Central memory CD8-positive, alpha-beta T cell (primary cell): ENCODE results near the gene ROBO4.

ENCODE experiments used
- ATAC-seq: fragments of 150-1000 bp; cut with Tn5 transposase; replicated peaks from 2 replicates; pipeline ENCODE4 v1.10.0; 2022; ENCODE audit warnings: mild to moderate bottlenecking, moderate FRiP score, moderate number of reproducible peaks; ENCODE audit not compliant: poor library complexity, severe bottlenecking; ENCODE audit errors: extremely low read depth
- DNase-seq, 2 donors: peaks; one replicate each; pipeline ENCODE4 v3.0.0; 2021; ENCODE audit warnings: low spot score in 2 of 2
- H3K27ac Mint-ChIP-seq: one replicate; pipeline ENCODE4 v1.8.0; 2022; ENCODE audit warnings: low read depth, mild to moderate bottlenecking, moderate library complexity, mixed read lengths
- H3K27me3 Mint-ChIP-seq: one replicate; pipeline ENCODE4 v1.8.0; 2022; ENCODE audit warnings: mixed read lengths
- H3K36me3 Mint-ChIP-seq: one replicate; pipeline ENCODE4 v1.8.0; 2022; ENCODE audit warnings: mild to moderate bottlenecking, moderate library complexity, mixed read lengths; ENCODE audit not compliant: insufficient read depth
- H3K4me1 Mint-ChIP-seq: one replicate; pipeline ENCODE4 v1.8.0; 2022; ENCODE audit warnings: mixed read lengths
- H3K4me3 Mint-ChIP-seq: one replicate; pipeline ENCODE4 v1.8.0; 2022; ENCODE audit warnings: mild to moderate bottlenecking, moderate library complexity, mixed read lengths
- H3K9me3 Mint-ChIP-seq: one replicate; pipeline ENCODE4 v1.8.0; 2022; ENCODE audit warnings: mixed read lengths

The ROBO4 gene

DNA sequence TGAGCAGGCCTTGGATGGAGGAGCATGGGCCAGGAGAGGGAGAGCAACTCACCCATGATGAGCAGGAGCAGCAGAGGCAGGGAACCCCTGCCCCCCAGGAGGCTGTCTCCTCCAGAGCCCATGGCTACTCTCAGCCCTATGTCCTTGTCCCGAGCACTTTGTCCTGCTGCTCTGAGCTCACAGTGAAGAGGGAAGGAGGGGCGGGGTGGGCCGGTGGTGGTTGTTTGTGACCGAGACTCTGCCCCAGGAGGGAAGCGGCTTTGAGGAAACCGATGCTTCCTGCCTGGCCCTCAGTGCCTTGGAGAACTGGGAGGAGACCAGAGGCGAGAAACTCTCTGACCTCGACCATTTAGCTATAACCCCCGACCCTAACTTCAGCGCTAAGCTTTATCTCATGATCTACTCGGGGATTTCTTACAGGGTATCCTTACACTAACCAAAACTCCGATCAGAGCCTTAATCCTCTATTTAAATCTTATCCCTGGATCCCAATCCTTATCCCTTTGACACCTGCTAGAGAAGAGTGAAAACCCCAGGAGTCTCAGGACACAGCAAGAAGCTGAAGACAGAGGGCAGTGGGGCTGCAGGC lies at the start of gene ROBO4:
Gene ROBO4, minus strand, starts transcription at position 192 of the 589 bp plus-strand sequence. Its CDS starts 70 bp downstream, at position 122.
- ATAC-seq (no peak), DNase-seq (no peak)
- Mint-ChIP-seq H3K36me3 (no peaks in the 10 kb centered on the region), H3K27ac (no peak within 1 kb of the TSS), H3K4me1 (no peaks in the 10 kb centered on the region), H3K9me3 (no peaks in the 10 kb centered on the region), H3K4me3 (no peak within 1 kb of the TSS), H3K27me3 (peaks cover 26% of the 10 kb centered on the region)

DNA sequence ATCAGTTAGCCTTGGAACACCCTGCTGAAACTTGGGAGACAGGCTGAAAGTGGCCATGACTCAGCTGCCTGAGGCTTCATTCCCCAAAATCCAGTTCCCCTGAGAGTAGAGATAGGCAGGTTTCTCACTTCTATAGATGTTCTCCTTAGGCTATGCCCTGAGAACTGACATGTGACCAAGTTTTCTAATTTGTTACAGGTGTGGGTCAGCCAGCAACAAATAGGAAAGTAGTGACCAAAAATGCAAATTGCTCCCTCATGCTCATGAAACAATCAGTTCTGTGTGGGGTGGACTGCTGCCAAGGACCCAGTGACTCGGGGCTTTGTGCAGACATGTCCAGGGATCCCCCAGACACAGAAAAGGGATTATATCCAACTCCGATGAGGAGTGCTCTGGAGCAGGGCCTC lies 49.1 kb upstream of the ROBO4 start:
- DNase-seq, result no peak
- Mint-ChIP-seq H3K27me3 (no peaks in the 10 kb centered on the region), H3K27ac (no peak overlapping the region), H3K36me3 (no peaks in the 10 kb centered on the region), H3K4me1 (peaks cover 12% of the 10 kb centered on the region), H3K4me3 (no peak overlapping the region), H3K9me3 (peaks cover 9% of the 10 kb centered on the region)
- no peak for ATAC-seq

DNA sequence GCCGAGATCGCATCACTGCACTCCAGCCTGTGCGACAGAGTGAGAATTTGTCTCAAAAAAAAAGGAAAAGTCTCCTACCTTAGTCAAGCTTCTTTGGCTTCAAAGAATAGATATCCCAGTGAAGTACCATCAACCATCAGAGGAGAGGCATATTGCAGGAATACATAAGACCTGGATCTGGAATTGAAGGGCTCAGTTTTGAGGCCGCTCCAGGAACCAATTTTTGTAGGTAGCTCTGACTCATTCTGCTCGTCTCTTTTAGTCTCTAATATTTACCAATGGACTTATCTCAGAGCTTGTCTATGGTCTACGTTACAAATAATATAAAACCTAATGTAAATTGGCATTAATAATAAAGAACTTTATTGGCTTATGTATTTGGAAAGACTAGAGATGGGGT lies 48.2 kb upstream of the ROBO4 start:
- DNase-seq, result no peak
- no peaks in the 10 kb centered on the region for H3K27me3 Mint-ChIP-seq
- no peak overlapping the region for H3K27ac Mint-ChIP-seq
- no peak for ATAC-seq
- H3K4me3 Mint-ChIP-seq, result no peak overlapping the region
- no peaks in the 10 kb centered on the region for H3K36me3 Mint-ChIP-seq
- peaks cover 9% of the 10 kb centered on the region for H3K9me3 Mint-ChIP-seq
- H3K4me1 Mint-ChIP-seq, result peaks cover 12% of the 10 kb centered on the region

DNA sequence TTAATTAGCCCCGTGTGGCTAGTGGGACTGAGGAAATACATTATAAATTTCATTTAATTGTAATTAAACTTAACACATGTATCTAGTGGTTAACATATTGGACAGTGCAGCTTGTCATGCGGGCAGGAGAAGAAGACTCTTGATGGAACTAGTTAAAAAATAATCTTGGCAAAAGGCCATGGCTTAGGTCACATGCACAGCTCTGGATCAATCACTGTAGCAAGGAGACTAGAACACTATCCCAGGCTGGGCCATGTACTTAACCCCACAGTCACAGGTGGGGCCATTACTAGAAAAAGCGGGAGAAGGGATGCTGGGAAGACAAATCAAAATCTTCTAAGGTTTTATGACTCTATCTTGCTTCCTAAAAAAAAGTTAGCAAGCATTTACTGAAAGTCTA lies 46.9 kb upstream of the ROBO4 start:
- H3K9me3 Mint-ChIP-seq, result peaks cover 9% of the 10 kb centered on the region
- DNase-seq (no peak), ATAC-seq (no peak)
- H3K27ac Mint-ChIP-seq, result no peak overlapping the region
- peaks cover 12% of the 10 kb centered on the region for H3K4me1 Mint-ChIP-seq
- no peaks in the 10 kb centered on the region for H3K36me3 Mint-ChIP-seq
- H3K27me3 Mint-ChIP-seq, result no peaks in the 10 kb centered on the region
- H3K4me3 Mint-ChIP-seq, result no peak overlapping the region

DNA sequence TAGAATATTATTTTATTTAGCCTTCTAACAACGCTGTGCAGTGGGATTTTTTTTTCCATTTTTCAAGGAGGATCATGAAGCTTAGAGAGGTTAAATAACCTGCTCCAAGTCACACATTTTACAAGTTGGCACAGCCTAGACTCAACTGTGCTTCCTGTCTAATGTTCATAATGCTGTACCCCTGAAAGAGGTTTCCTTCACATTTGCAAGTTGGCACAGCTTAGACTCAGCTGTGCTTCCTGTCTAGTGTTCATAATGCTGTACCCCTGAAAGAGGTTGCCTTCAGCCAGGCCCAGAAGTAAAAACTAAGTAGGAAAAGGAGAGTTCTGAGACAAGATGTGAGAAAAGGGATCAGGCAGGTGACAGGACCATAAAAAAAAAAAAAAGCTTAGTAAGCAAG lies 46.1 kb upstream of the ROBO4 start:
- Mint-ChIP-seq H3K36me3 (no peaks in the 10 kb centered on the region), H3K4me3 (no peak overlapping the region), H3K9me3 (peaks cover 7% of the 10 kb centered on the region), H3K4me1 (peaks cover 10% of the 10 kb centered on the region), H3K27me3 (no peaks in the 10 kb centered on the region), H3K27ac (peak overlapping the region; percentile 21)
- ATAC-seq, result peak; percentile 76
- DNase-seq, result no peak

DNA sequence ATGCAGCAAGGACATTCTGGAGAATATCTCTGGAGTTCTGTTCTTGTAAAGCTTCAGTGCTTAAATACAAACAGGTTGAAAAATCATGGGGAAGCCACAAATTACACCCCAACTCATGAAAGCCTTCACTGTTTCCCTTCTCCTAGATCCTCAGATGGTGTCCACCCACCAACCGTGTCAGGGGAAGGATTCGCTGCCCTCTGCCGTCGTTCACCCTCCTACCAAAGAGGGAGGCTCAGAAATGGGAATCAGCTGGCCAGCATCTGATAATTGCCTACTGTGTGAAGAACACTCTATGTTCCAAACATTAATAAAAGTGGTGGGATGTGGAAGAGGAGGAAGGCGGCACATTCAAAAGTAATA lies 45.6 kb upstream of the ROBO4 start:
- H3K4me3 Mint-ChIP-seq, result no peak overlapping the region
- DNase-seq (no peak), ATAC-seq (no peak)
- H3K27me3 Mint-ChIP-seq, result no peaks in the 10 kb centered on the region
- peak overlapping the region; percentile 21 for H3K27ac Mint-ChIP-seq
- peaks cover 6% of the 10 kb centered on the region for H3K4me1 Mint-ChIP-seq
- H3K36me3 Mint-ChIP-seq, result no peaks in the 10 kb centered on the region
- peaks cover 2% of the 10 kb centered on the region for H3K9me3 Mint-ChIP-seq

DNA sequence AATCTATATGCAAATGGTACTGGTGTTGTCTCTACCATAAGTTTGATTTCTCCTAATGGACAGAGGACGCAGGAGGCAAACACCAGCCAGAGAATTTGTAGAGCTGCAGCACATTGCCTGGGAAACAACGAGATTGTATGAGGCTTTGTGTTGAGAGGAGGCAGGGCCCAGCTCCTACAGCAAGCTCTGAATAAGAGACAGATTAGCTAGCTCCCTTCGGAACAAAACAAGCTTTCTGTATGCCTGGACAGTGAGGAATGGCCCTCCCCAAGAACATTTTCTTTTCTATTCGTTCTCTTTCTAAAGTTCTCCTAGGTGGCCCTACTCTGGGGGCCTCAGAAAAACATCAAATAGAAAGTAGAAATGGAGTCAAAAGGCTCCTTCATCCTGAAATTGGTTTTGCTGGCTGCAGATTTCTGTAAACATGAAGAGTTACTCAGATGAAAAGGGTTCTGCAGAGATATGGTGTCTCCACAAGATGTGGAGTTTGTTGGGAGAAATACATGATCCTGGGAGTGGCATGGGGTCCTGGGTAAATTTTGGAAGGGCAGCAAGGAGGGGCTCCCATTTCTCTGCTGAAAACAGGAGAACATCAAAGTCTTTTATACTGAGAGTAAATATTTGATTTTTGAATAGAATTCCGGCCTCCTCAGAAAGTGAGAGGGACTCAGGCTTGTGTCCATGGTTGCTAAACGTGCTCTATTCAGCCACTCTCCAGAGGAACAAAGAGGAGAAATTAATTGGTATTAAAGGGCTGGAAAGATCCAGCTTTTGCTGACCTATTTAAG lies 45.0 kb upstream of the ROBO4 start:
- Mint-ChIP-seq H3K4me1 (peaks cover 6% of the 10 kb centered on the region), H3K27ac (peak overlapping the region; percentile 21), H3K9me3 (no peaks in the 10 kb centered on the region), H3K27me3 (no peaks in the 10 kb centered on the region), H3K36me3 (no peaks in the 10 kb centered on the region), H3K4me3 (no peak overlapping the region)
- DNase-seq (no peak), ATAC-seq (no peak)

DNA sequence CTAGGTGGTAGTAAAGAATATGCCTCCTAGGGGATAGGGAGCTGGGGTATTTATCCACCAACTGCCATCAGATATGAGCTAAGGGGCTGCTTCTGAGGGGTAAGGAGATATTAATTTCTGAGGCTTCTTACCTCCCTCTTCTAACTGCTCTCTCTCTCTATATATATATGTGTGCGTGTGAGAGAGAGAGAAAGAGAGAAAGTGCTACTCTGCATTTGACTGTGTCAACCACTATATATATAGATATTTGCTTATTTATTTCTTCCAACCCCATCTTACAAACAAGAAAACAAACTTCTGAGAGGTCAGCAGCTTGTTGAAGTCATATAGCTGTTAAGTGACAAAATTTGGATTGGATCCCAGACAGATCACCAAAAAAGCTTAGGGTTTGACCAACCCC lies 44.0 kb upstream of the ROBO4 start:
- peaks cover 6% of the 10 kb centered on the region for H3K4me1 Mint-ChIP-seq

DNA sequence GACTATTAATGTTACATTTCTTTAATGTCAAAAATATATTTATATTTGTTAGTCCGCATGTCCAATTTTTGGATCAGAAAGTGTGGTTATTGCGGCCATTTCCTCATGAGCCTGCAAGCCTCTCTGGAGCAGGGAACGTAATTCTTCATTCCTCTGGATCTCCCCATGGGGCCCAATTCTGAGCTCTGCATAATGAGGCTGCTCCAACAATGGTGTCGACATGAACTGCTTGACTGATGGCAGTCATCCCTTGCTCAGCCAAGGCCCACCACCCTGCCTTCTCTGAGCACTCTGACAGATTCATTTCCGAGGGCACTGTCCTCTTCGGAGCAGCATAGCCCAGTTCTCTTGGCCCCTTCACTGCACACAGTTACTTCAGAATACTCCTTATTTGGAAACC lies 41.3 kb upstream of the ROBO4 start:
- H3K27me3 Mint-ChIP-seq, result no peaks in the 10 kb centered on the region
- DNase-seq (no peak), ATAC-seq (no peak)
- H3K4me3 Mint-ChIP-seq, result no peak overlapping the region
- H3K9me3 Mint-ChIP-seq, result no peaks in the 10 kb centered on the region
- H3K36me3 Mint-ChIP-seq, result no peaks in the 10 kb centered on the region
- H3K4me1 Mint-ChIP-seq, result peaks cover 4% of the 10 kb centered on the region
- H3K27ac Mint-ChIP-seq, result no peak overlapping the region

More for the DNA sequence above, 44.0 kb upstream of the ROBO4 start:
- no peaks in the 10 kb centered on the region for H3K36me3 Mint-ChIP-seq
- H3K27me3 Mint-ChIP-seq, result no peaks in the 10 kb centered on the region
- no peak overlapping the region for H3K27ac Mint-ChIP-seq
- H3K9me3 Mint-ChIP-seq, result no peaks in the 10 kb centered on the region
- H3K4me3 Mint-ChIP-seq, result no peak overlapping the region
- no peak for ATAC-seq
- DNase-seq, result no peak

DNA sequence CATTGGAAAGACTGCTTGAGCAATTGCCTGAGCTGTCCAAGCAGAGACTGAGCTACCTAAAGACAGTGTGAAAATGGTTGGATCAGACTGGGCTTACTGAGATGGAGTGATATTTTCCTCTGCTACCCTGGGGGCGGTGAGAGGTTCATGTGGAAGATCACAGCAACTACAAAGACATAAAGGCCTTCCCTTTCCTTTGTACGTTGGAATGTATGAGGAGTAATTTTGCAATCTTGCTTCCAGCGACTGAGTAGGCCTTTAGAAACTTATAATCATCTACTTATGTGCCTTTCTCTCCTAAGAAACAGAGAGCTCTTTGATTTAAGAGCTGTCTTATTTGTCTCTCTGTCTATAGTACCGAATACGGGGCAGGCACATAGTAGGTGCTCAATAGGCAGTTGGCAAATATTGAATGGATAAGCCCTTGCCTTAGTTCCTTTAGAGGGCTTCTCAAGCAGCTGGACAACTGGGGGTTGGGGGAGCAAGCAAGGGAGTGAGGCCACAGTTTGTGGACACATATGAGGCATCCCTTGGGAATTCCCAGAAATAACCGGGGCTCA lies 40.6 kb upstream of the ROBO4 start:
- no peak overlapping the region for H3K4me3 Mint-ChIP-seq
- no peaks in the 10 kb centered on the region for H3K36me3 Mint-ChIP-seq
- ATAC-seq (no peak), DNase-seq (no peak)
- no peaks in the 10 kb centered on the region for H3K27me3 Mint-ChIP-seq
- no peaks in the 10 kb centered on the region for H3K9me3 Mint-ChIP-seq
- H3K4me1 Mint-ChIP-seq, result no peaks in the 10 kb centered on the region
- no peak overlapping the region for H3K27ac Mint-ChIP-seq

DNA sequence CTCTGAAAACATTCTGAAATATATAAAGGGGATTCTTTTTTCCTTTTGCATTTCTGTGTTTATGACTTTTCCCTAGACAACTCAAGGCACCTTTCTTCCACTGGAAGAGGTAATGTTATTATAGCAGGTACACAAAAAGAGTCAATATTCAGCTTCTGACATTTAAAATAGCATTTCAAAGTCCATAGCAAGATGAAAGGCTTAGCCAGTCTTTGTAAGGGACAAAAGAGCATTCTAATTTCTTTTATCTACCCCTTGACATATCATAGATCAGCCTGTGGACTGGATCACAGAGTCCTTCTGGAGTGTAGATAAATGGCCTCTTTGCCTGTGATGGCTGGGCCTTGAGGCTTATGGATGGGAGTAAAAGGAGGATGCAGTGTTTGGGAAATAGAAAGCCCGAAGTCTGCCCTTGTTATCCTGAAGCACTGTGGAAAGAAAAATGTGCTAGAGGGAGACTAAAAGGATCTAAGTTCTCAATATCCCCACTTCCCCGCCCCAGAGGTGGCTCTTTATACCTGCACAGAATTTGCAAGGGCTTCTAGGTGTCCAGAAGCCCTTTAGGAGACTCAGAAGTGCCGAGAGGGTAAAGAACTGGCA lies 39.8 kb upstream of the ROBO4 start:
- DNase-seq (no peak), ATAC-seq (no peak)
- no peaks in the 10 kb centered on the region for H3K27me3 Mint-ChIP-seq
- H3K9me3 Mint-ChIP-seq, result no peaks in the 10 kb centered on the region
- H3K27ac Mint-ChIP-seq, result no peak overlapping the region
- no peaks in the 10 kb centered on the region for H3K4me1 Mint-ChIP-seq
- no peak overlapping the region for H3K4me3 Mint-ChIP-seq
- no peaks in the 10 kb centered on the region for H3K36me3 Mint-ChIP-seq

DNA sequence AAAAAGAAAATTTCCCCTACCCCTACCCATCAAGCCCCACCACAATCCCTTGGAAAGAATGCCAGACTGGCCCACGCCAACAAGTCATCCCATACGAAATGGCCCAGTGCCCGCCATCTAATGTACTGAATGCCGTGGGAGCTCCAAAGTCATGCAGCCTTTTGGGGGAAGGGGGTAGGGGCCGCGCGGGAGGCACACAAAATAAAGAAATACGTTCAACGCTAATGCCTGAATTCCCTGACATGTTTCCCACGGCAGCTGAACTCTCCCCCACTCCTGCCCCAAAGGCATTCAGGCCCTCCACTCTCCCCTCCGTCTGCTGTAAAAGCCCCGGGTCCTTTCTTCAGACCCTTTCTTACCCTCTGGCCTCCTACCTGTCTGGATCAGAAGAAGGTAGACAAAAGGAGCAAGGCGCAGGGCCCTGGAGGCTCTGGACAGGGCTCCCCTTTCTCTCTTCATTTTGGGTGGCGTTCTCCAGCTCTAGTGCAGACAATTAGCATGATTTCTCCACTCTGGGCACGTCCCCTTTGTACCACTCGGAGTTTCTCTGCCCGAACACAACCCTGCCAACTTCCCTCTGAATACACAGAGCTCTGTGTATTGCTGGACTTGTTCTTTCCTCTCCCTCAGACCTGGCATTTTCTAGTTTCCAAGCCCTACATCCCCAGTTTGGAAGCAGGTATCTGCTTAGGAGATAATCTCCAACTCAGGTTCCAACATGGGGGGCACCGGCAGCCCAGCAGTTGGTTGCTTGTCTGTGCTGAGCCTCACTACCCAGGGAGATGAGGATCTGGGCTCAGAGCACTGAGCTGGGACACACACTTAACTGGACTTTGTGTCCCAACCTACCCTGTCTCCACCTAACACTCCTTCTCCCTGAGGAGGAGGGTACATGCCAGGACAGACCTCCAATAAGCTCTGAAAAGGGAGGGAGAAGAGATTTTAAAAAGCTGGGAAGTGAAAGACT lies 38.2 kb upstream of the ROBO4 start, which contains the start of gene HEPACAM:
Gene HEPACAM, minus strand, starts transcription at position 500 of the 967 bp plus-strand sequence. Its CDS starts 41 bp downstream, at position 459.
- H3K9me3 Mint-ChIP-seq, result no peaks in the 10 kb centered on the region
- no peak within 1 kb of the TSS for H3K27ac Mint-ChIP-seq
- no peak for DNase-seq
- no peak within 1 kb of the TSS for H3K4me3 Mint-ChIP-seq
- no peak for ATAC-seq
- H3K36me3 Mint-ChIP-seq, result no peaks in the 10 kb centered on the region
- H3K4me1 Mint-ChIP-seq, result peaks cover under 1% of the 10 kb centered on the region
- no peaks in the 10 kb centered on the region for H3K27me3 Mint-ChIP-seq
